Stimulated activated CD8-positive, alpha-beta memory T cell treated with anti-CD3 and anti-CD28 coated beads, Interleukin-12 subunit alpha, Interleukin-12 subunit beta, amount 100 ng/mL, for 4 hours (primary cell): ENCODE data around the gene SATB2.

Experiments used
- DNase-seq: peaks from one replicate; pipeline ENCODE4 v3.0.0-alpha.2; 2020; ENCODE audit warnings: low read depth

Gene SATB2

DNA sequence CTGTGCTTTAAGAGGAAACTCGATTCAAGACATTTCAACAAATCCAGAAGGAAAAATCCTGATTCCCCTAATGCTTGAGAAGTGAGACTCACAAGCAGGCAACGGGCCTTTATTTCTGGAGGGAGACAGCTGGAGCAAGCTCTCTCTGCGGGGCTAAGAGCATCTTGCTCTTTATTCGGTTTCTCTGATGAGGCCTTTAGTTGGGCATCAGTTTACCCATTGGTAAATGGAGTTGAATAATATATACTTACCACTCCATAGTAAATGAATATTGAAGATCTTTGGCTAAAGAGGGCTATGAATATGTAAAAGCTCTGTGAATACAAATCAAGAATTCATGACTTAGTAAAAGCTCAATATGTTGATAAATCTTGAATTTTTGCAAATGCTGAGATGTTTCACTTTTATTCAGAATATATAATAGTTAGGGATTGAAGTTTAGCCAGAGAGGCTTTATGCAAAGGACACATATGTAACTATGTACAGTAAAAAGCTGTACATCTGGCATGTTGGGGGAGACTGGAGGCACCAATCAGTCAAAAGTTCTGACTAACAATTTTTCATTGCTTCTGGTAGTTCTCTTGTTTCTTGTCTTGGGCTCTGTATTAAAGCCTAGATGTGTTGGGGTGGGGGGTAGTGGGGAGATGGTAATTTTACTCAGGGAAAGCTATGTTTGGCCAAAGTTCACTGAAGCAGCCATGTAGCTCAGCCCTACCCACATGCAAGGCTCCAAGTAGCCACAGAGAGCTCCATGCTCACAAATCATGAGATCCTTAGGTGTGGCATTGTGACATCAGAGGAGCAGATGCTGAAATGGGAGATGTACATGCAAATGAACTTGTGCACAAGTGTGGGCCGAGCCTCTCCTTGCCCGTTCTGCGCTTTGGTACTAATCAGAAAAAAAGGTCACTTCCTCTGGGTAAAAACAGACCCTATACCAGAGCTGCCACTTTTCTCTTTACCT, 200.2 kb downstream of the SATB2 start:
- DNase-seq = no peak

DNA sequence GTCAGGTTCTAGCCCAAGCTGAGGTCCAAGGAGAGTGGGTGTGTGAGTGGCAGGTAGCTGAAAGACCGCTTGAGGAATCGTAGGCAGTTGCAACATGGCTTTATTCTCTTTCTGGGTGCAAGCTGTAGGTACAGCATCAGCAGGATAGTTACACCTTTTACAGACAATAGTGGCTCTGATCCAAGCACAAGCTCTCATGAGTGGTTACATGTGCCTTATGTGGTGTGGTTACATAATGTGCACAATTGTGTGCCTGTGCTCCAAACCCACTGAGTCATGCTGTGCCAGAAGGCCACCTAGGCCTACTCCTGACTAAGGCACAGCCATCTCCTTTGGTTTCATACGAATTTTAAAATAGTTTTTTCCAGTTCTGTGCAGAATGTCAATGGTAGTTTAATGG, 227.6 kb downstream of the SATB2 start:
- DNase-seq = no peak

GRCh38 chr2:199228887-199229819, 228.6 kb downstream of the SATB2 start:
- DNase-seq = no peak

DNA sequence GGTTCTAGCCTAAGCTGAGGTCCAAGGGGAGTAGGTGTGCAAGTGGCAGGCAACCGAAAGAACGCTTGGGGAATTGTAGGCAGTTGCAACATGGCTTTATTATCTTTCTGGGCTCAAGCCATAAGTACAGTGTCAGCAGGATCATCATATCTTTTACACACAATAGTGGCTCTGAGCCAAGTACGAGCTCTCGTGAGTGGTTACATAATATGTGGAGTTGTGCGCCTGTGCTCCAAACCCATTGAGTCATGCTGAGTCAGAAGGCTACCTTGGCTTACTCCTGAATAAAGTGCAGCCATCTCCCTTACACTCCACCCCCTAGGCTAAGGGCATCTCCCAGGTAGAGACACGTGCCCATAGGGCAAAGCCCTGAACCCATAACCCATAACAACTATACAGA, 233.9 kb downstream of the SATB2 start:
- no peak for DNase-seq

GRCh38 chr2:199220920-199221319, 236.8 kb downstream of the SATB2 start:
- no peak for DNase-seq

- no peak for DNase-seq
Measured at GRCh38 chr2:199219551-199219950, 238.2 kb downstream of the SATB2 start.
